ENCODE measurements around the gene RCN2. TPM values are rescaled to one million over a fixed set of nuclear protein-coding genes. Genes with fewer than 3 reads are reported as not detected.

The RCN2 gene
- total and polyA plus RNA-seq, 8 donors: 7.5 to 22.9 (median 12.1) TPM

DNA sequence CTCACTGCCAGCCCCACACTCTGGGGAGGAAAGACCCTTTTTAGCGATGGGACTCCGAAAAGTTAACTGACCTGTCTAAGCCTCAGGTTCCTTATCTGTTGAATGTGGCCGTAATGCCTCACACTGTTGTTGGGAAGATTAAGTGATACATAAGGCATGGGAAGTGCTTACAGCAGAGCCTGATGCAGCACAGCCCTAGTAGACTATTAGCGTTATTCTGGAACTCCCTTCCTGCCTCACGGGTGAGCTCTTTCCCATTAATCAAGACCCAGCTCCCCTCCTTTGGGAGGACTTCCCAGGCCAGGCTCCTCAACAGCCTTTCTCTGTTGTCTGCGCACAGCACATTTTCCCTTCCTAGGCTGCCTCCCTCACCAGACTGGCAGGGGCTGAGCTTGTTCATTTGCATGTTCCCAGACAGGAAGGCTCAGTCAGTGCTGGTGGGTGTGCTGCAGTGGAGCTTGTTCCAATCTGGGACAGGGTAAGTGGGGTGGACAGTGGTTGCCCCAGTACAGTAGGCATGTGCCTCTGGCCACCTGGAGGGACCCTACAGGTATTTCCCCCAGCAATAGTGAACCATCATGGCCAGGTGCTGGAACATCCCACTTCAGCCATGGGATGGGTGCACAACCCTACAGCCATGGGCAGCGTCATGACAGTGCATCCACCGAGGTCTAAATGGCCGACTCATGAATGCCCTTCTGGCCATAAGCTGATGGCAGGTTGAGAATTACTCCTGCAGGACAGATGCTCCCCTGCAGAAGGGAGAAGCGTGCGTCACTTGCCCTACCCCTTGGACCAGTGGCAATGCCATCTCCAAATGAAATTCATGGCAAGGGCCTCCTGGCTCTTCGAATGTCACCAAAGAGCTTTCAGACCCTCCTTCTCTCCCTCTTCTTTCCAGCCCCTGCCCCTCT is 57.6 kb downstream of the RCN2 start:
- FAIRE-seq (no peak), DNase-seq (no peak)

DNA sequence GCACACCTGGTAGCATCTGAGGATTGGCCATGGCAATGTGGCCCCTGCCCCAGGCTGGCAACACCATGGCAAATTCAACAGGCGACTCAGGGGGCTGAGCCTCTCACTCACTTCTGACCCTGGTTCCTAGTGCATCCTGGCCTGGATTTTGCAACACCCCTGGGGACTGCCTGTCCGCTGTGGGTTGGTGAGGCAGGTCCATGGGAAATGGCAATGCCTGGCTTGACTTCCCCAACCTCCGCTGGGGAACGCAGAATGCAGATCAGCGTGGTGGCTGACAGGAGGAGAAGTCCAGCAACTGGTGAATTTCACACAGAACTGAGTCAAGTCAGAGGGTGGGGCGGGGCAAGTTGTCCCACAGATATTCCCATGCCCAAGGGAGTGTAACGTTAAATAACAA is 59.5 kb downstream of the RCN2 start:
- DNase-seq: peak in 3 of 6 donors; percentile 44 to 55 (median 54)
- peak; percentile 38 to 77 (median 63) for ATAC-seq

More for the DNA sequence above, 57.6 kb downstream of the RCN2 start:
- intact Hi-C loops (cut with DNase I): no loop called here
- 88% methylated on average over 12 of the region's 12 CpGs for WGBS, 2 donors
- Histone ChIP-seq H3K27me3 (no peaks in the 10 kb centered on the region), H3K36me3 (no peaks in the 10 kb centered on the region), H3K4me1 (peaks cover 0 to 9% (median 0%) of the 10 kb centered on the region in 3 donors), H3K4me3 (no peak overlapping the region), H3K9me3 (no peaks in the 10 kb centered on the region), H3K27ac (no peak overlapping the region)
- TF ChIP-seq, protein P1, sequence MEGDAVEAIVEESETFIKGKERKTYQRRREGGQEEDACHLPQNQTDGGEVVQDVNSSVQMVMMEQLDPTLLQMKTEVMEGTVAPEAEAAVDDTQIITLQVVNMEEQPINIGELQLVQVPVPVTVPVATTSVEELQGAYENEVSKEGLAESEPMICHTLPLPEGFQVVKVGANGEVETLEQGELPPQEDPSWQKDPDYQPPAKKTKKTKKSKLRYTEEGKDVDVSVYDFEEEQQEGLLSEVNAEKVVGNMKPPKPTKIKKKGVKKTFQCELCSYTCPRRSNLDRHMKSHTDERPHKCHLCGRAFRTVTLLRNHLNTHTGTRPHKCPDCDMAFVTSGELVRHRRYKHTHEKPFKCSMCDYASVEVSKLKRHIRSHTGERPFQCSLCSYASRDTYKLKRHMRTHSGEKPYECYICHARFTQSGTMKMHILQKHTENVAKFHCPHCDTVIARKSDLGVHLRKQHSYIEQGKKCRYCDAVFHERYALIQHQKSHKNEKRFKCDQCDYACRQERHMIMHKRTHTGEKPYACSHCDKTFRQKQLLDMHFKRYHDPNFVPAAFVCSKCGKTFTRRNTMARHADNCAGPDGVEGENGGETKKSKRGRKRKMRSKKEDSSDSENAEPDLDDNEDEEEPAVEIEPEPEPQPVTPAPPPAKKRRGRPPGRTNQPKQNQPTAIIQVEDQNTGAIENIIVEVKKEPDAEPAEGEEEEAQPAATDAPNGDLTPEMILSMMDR (IDR thresholded peaks at IDR 0.05): no peak
- peak in 1 of 4 donors; percentile 11 for ATAC-seq

DNA sequence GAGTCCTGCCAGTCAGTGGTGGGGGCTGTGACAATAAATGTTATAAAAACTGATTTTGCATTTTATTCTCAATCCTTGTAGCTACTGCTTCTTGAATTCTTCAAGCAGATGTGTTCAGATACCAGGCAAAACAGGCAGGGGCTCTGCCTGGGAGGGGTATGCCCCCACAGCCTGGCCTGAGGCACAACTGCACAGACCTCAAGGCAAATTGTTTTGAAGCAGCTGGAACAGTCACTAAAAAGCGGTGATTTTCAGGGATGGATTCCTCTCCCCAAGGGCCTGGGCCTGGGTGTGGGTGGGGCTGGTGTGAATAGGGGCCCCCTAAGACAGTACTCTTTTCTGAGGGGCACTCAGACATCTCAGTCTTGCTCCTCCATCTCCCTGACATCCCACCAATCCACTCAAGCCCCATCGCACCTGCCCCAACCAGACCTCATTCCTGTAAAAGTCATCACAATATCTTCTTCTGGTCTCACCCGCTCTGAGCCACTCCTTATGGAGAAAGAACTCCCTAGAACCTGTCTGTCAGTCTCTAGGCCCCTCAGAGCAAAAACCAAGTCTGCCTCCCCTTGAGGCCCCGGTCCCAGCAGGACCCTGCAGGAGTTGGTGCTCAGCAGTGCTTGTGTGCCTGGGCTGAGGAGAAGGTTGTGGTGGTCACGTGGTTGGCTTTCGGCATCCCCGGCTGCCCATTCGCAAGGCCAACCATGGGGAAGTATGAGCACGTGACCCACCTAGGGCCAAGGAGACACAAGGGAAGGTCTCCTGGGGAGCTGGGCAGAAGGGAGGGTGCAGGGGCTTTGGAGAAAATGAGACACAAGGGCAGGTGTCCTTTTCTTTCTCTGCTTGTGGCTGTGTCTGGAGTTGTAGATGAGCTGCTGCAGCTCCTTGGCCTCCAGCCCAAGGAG is 60.4 kb downstream of the RCN2 start:
- FAIRE-seq (no peak), DNase-seq (no peak), ATAC-seq (no peak)
- Histone ChIP-seq H3K4me3 (no peak overlapping the region), H3K36me3 (no peaks in the 10 kb centered on the region), H3K4me1 (peaks cover 0 to 9% (median 0%) of the 10 kb centered on the region in 3 donors), H3K9me3 (no peaks in the 10 kb centered on the region), H3K27me3 (no peaks in the 10 kb centered on the region), H3K27ac (no peak overlapping the region)
- intact Hi-C loops (cut with DNase I): no loop called here
- TF ChIP-seq, protein P1 (IDR thresholded peaks at IDR 0.05): no peak
- 94 to 96% methylated on average over 9 of the region's 9 CpGs for WGBS, 2 donors

More for the DNA sequence above, 59.5 kb downstream of the RCN2 start:
- peaks cover 0 to 9% (median 0%) of the 10 kb centered on the region in 3 donors for H3K4me1 ChIP-seq
- H3K27ac ChIP-seq: no peak overlapping the region
- intact Hi-C loops (cut with DNase I): no loop called here
- 44 to 50% methylated on average over 7 of the region's 7 CpGs for WGBS, 2 donors
- TF ChIP-seq, protein P1 (IDR thresholded peaks at IDR 0.05): no peak
- H3K27me3 ChIP-seq: no peaks in the 10 kb centered on the region
- no peaks in the 10 kb centered on the region for H3K36me3 ChIP-seq
- H3K9me3 ChIP-seq: no peaks in the 10 kb centered on the region
- no peak for FAIRE-seq
- no peak overlapping the region for H3K4me3 ChIP-seq

DNA sequence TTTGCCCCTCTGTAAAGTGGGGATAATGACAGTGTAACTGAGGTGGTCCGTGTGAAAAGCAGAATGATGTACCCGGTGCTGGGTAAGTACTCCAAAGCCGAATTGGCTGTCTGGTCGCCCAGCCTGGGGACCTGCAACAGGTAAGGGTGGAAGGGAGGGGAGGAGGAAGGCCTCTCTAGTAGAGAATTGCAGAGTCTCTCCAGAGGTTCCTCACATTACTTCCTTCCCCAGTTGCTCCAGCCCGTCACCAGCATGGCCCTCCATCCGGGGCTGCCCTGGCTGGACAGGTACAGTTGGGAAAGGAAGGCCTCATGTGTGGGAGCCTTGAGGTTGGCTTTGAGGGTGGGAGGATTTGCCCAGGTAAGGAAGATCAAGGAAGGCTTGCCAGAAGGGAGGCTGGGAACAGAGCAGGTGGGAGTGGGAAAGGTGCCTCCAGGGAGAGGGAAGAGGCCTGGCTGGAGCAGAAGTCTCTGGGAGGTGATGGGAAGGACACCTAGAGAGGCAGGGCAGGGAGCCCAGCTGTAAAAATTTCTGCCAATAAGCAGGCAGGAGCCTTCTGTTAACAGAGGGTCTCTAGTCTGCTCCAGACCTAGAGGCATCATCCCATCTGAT is 61.7 kb downstream of the RCN2 start:
- DNase-seq (peak in 3 of 6 donors; percentile 44 to 62 (median 60)), ATAC-seq (peak in 2 of 4 donors; percentile 46 to 55), FAIRE-seq (no peak)
- WGBS, 2 donors: 85 to 90% methylated on average over 6 of the region's 6 CpGs
- Histone ChIP-seq H3K4me1 (peaks cover 0 to 9% (median 0%) of the 10 kb centered on the region in 3 donors), H3K36me3 (no peaks in the 10 kb centered on the region), H3K9me3 (no peaks in the 10 kb centered on the region), H3K27ac (no peak overlapping the region), H3K4me3 (no peak overlapping the region), H3K27me3 (no peaks in the 10 kb centered on the region)
- intact Hi-C loops (cut with DNase I): no loop called here
- TF ChIP-seq, protein P1 (IDR thresholded peaks at IDR 0.05): no peak

Measured in pancreas (tissue), 10 donors.